HT-29 (cell line): ENCODE measurements around the gene ST6GAL1. TPM values are rescaled to one million over a fixed set of nuclear protein-coding genes. Genes with fewer than 3 reads are reported as not detected.
"Not testable (repeated sequence)": the region's sequence is repeated elsewhere in the genome, so short reads cannot be mapped to it uniquely, and the experiment has no call there.

ENCODE experiments used
- DNase-seq: peaks from one replicate; pipeline ENCODE4 v3.0.0-alpha.2; 2015; ENCODE audit warnings: low spot score
- total RNA-seq: library from RNA; depleted of rRNA; stranded (reverse); fragments of >200 nt; shearing (Covaris generic); gene quantifications from 2 replicates; pipeline ENCODE4 v1.2.3, GENCODE V29; 2014

Gene ST6GAL1
- total RNA-seq, 1 experiment from 2014 or later: 4.2 TPM

GRCh38 chr3:186940967-186941366, 10.6 kb downstream of the ST6GAL1 start:
- no peak for DNase-seq

GRCh38 chr3:186942168-186942567, 11.8 kb downstream of the ST6GAL1 start:
- no peak for DNase-seq

GRCh38 chr3:186945255-186945823, 15.0 kb downstream of the ST6GAL1 start:
- no peak for DNase-seq

- no peak for DNase-seq
Measured at GRCh38 chr3:186946756-186947375, 16.5 kb downstream of the ST6GAL1 start.

- DNase-seq: no peak
Measured at GRCh38 chr3:186949281-186949982, 19.1 kb downstream of the ST6GAL1 start.

GRCh38 chr3:186950402-186951093, 20.2 kb downstream of the ST6GAL1 start:
- no peak for DNase-seq

GRCh38 chr3:186951640-186952552, 21.6 kb downstream of the ST6GAL1 start:
- no peak for DNase-seq

GRCh38 chr3:186953011-186953487, 22.7 kb downstream of the ST6GAL1 start:
- no peak for DNase-seq

GRCh38 chr3:186953992-186954699, 23.8 kb downstream of the ST6GAL1 start:
- not testable (repeated sequence) for DNase-seq

- DNase-seq: no peak
Measured at GRCh38 chr3:186955898-186956696, 25.8 kb downstream of the ST6GAL1 start.

- no peak for DNase-seq
Measured at GRCh38 chr3:186959029-186959624, 28.8 kb downstream of the ST6GAL1 start.

GRCh38 chr3:186960347-186960746, 30.0 kb downstream of the ST6GAL1 start:
- no peak for DNase-seq

GRCh38 chr3:186962445-186962844, 32.1 kb downstream of the ST6GAL1 start:
- DNase-seq: no peak

GRCh38 chr3:186963636-186964035, 33.3 kb downstream of the ST6GAL1 start:
- no peak for DNase-seq

GRCh38 chr3:186964071-186964470, 33.7 kb downstream of the ST6GAL1 start:
- DNase-seq: no peak

- DNase-seq: no peak
Measured at GRCh38 chr3:186964616-186965015, 34.3 kb downstream of the ST6GAL1 start.

- DNase-seq: no peak
Measured at GRCh38 chr3:186965141-186965879, 35.0 kb downstream of the ST6GAL1 start.

- DNase-seq: no peak
Measured at GRCh38 chr3:186966406-186966805, 36.1 kb downstream of the ST6GAL1 start.
